A204.1 (cell line): ENCODE results near the gene HNRNPA1.
"Not testable (repeated sequence)": the region's sequence is repeated elsewhere in the genome, so short reads cannot be mapped to it uniquely, and the experiment has no call there.

Experiments
- FAIRE-seq: peaks from 2 replicates; lab custom pipeline; 2012; peaks lifted over from hg19 to GRCh38; lab: Jason Lieb, UNC

The HNRNPA1 gene

GRCh38 chr12:54276368-54276767, 4.2 kb upstream of the HNRNPA1 start:
- FAIRE-seq = no peak

GRCh38 chr12:54277823-54278276, 2.7 kb upstream of the HNRNPA1 start:
- FAIRE-seq = no peak

DNA sequence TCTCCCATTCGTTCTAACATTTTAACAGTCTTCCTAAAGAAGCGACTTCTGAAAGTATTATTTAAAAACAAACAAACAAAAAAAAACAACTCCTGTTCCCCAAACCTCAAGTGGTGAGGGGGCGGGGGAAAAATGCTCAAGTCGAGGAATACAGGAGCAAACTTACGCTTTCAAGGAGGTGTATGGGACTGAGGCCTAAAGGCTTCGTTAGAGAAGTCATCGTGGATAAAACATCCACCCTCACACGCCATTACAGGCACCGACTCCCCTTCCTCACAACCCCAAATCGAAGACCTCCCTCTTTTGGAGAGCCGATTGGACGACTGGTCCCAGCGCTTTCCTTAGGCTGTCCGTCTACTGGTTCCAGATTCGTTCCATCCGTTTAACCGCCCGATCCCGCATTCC, 1.3 kb upstream of the HNRNPA1 start:
- no peak for FAIRE-seq

- peak; percentile 60 for FAIRE-seq
Measured at GRCh38 chr12:54279632-54280467, 676 bp upstream of the HNRNPA1 start, which contains the start of gene CBX5. Gene CBX5 (minus strand): TSS chr12:54280122. CDS start chr12:54257650, 22,472 bp downstream.

- not testable (repeated sequence) for FAIRE-seq
Measured at GRCh38 chr12:54281261-54281638, 724 bp downstream of the HNRNPA1 start.

GRCh38 chr12:54281694-54282093, 1.2 kb downstream of the HNRNPA1 start:
- not testable (repeated sequence) for FAIRE-seq

DNA sequence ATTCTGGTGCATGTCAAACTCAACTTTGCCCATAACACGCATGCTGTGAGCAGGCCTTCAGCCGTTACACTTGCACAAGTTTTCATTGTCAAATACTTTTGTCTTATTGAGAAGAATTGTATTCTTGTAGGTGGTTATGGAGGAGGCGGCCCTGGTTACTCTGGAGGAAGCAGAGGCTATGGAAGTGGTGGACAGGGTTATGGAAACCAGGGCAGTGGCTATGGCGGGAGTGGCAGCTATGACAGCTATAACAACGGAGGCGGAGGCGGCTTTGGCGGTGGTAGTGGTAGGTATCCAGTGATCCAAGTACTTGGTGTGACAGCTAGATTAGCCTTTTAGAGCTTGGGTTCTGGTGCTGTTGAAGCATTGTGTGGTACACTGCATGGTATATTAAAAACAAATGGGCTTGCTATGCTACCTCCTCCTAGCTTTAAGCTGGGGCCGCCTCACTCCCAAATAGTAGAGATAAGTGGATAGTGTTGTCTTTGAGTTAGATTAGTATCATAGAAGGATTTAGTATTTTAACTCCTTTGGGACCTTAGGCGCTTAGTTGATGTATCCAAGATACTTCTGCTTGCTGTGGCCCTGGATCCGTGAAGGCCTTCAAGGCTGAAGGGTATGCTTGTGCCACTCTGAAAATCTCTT, 2.5 kb downstream of the HNRNPA1 start:
- FAIRE-seq = no peak

- not testable (repeated sequence) for FAIRE-seq
Measured at GRCh38 chr12:54284070-54284780, 3.7 kb downstream of the HNRNPA1 start.

GRCh38 chr12:54285150-54286041, 4.9 kb downstream of the HNRNPA1 start:
- FAIRE-seq = no peak

DNA sequence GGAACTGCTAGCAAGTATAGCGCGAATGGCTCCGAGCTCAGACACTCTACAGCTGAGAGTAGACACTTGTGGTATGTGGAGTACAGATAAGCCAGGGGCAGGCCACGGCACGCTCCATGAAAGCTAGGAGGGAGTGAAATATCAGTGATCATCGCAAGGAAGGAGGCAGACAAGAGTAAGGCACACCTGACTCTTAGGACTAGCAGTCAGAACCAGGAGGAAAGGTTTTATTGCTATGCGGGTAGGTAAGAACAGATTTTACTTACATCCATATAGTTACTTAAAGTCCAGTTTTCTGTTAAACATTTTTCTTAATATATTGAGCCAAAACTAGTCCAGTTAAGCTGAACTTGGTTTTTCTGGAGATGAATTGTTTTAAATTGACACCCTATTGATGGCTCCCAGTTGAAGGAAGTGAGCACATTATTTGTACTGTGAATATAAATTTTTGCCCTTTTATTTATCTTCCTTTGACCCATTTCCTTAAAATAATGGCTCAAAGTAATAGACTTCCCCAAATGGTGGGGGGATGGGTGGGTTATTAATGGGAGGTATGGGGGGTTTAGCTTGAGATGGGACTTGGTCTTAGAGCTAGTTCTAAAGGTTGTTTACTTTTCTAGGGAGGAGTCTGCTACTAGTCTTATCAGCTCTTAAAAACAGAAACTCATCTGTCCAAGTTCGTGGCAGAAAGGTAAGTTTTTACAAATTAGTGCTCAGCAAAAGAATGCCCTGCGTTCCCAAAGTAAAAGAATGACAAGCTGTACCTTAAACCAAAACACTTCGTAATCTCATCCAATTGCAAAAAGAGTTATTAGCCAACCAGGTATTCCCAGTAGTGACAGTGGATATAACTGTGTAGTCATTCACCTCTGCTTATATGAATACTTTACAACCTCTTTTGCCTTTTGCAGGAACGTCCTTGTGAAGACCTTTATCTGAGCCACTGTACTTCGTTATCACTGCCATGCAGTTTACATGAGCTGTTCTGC, 5.8 kb downstream of the HNRNPA1 start:
- no peak for FAIRE-seq

DNA sequence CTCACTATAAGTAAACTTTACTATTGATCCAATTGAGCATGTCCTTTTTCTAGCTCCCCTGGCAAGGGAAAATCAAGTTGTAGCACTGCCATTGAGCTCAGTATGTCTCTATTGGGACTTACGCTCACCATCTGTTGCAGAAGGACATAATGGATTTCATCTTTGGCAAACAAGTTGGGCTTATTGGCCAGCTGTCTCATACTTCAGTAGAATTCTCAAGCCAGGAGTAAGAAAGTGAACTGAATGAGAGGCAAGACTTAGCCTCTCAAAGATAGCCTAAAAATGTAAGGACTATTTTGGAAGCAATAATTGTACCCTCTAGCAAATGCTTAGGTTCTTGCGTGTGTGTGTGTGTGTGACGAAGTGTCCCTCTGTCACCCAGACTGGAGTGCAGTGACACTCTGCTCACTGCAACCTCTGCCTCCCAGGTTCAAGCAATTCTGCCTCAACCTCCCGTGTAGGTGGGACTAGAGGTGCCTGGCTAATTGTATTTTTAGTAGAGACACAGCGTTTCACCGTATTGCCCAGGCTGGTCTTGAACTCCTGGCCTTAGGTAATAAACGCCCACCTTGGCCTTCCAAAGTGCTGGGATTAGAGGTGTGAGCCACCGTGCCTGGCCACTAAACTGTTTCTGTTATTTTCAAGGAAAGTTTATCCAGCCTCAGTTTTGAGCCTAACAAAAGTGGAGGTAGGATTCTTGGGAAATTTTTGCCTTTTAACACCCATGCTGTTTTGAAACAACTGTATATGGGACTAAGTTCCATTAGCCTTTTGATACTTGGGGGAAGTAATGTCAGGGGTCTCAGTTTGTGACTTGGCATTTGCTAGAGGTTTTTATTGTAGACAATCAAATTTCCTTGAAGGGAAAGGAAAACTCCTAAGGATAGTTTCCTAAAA, 7.0 kb downstream of the HNRNPA1 start:
- FAIRE-seq = no peak

GRCh38 chr12:54292083-54292930, 11.8 kb downstream of the HNRNPA1 start:
- no peak for FAIRE-seq

GRCh38 chr12:54292931-54293241, 12.4 kb downstream of the HNRNPA1 start:
- FAIRE-seq = no peak

DNA sequence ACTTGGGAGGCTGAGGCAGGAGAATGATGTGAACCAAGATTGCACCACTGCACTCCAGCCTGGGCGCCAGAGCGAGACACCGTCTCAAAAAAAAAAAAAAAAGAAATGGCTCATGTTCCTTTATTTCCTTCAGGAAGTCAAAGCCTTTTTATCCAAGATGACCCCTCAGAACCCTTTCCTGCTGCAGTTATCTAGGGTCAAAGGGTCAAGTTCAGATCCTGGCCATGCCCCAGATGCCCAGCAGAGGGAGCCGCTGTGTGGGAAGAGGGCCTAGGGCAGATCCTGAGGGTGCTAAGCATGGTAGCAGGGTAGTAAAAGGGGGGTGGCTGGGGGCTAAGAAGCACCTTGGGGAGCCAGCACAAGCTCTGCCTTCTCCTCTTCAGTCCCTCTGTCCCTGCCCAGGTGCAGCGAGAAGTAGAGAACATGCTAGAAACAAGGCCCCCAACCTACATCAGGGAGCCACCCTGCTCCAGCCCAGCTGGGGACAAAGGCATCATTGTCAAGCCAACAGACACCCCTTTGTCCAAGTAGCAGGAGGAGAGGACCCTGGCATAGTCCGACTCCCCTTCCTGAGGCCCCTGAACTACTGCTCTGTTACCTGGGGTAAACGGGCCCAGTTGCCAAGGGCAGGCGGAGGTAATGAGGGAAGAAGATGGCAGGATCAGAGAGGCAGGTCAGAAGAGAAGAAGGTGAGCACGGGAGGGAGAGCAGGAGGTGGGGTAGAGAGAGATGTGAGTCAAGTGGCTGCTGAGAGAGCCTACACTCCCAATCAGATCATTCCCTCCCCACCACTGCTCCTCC, 13.8 kb downstream of the HNRNPA1 start:
- FAIRE-seq = no peak

GRCh38 chr12:54294953-54295566, 14.5 kb downstream of the HNRNPA1 start:
- FAIRE-seq = no peak

DNA sequence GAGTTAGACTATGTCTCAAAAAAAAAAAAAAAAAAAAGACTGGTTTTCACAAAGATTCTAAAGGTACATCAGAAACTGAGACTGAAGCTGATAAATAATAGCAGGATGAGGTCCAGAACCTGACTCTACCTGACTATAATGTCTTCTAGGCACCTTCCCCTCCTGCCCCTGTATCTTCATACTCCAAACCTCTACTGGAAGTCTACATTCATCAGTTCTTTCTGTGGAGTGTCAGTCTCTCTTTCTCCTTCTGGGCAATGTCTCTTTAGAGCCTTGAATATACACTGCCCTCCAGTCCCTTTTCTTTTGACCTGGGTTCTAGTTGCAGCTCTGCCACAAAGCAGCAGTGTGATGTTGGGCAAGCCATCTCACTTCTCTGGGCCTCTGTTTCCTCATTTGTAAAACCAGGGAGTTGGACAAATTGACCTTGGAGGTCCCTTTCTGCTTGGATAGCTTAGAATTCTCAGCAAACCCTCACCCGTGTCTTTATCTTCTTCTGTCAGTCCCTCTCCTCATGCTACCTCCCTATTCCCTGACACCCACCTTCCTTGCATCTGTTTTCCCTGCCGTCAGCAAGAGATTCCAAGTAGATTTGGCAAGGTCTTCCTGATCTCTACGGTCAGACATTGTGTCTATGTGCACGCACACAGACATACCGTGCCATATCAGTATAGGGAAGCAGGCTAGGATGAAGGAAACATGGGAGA, 16.0 kb downstream of the HNRNPA1 start:
- FAIRE-seq = no peak

DNA sequence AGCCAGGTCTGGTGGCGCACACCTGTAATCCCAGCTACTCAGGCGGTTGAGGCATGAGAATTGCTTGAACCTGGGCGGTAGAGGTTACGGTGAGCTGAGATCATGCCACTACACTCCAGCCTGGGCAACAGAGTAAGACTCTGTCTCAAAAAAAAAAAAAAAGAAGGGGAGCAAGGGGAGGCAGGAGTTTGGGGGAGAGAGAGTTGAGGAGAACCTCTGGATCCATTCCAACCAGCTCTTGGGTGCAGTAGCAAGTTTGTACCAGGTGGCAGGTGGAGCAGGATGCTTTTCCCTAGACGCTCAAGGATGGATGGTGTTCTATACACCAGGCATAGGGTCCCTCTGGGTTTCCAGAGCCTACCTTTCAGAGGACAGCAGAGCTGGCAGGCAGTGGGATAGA, 18.4 kb downstream of the HNRNPA1 start:
- no peak for FAIRE-seq
